H1 (cell line): ENCODE data around the gene IRS1. TPM values are rescaled to one million over a fixed set of nuclear protein-coding genes. Genes with fewer than 3 reads are reported as not detected.

Experiments
- GABPA ChIP-seq: IDR thresholded peaks from 2 replicates; pipeline ENCODE4 v1.6.1; 2011; ENCODE audit warnings: mild to moderate bottlenecking, low read length, moderate library complexity, borderline replicate concordance; ENCODE audit not compliant: insufficient read depth
- NRF1 ChIP-seq: IDR thresholded peaks from 2 replicates; pipeline ENCODE4 v1.6.1; 2011; ENCODE audit warnings: mild to moderate bottlenecking, low read depth, low read length, improper control_type of control experiment
- TAF7 ChIP-seq: optimal IDR thresholded peaks from 2 replicates; pipeline ENCODE3; 2011; ENCODE audit warnings: low read depth, mild to moderate bottlenecking, inconsistent platforms, low read length, moderate library complexity, borderline replicate concordance
- polyA plus RNA-seq, 7 experiments: library from polyadenylated mRNA; depleted of rRNA in 3 of 7; stranded (reverse) in 5 of 7; unstranded in 2 of 7; fragments of >200 nt in 5 of 7; fragments of 200-250 nt in 2 of 7; gene quantifications; 1 replicate in 5 of 7; 2 replicates in 1 of 7; 4 replicates in 1 of 7; pipeline versions ENCODE4 v1.2.1 to v1.2.3, GENCODE V29; 2011 to 2013; ENCODE audit warnings: missing spikeins in 2 of 7, mixed read lengths in 2 of 7
- total RNA-seq: library from RNA; stranded (reverse); fragmentation: NEBNext Ultra II Directional; extraction: Animal tissue kit (Norgen Biotek cat#: 25700); gene quantifications from 2 replicates; pipeline ENCODE4 v1.2.1, GENCODE V29; 2021

IRS1 gene
- total and polyA plus RNA-seq, 2 of the 8 experiments (the other 6 are each of a cell fraction or from before 2014, with no cell fraction given) = 9.1 to 26.9 TPM

- TF ChIP-seq TAF7 (no peak), NRF1 (no peak), GABPA (no peak)
- TF ChIP-seq, all 59 proteins: peak for 0
Measured at GRCh38 chr2:226715347-226715990, 84.2 kb downstream of the IRS1 start (continued).
